ENCODE data around the gene FMN1.

DNA sequence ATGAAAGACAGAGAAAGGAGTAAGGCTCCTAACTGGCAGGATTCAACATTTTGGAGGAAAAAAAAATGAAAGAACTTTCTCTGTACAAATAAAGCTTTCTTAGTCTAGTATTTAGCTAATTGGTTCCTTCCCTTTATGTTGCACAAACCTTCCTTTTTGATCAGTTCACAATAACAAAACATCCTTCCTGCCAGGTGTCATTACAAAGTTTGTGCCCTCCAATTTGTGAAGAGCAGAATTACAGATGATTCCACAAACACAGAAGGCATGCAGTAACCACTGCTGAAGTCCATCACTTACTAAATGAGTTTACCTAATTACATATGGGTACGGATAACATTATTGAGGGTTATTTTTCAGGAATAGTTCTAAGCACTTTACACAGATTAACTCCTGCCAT is 179.9 kb downstream of the FMN1 start:
- TF ChIP-seq BCL11A (IDR thresholded peaks at IDR 0.05; ENCODE audit: low read depth in 2 of 2, low read length in 2 of 2) (no peak), EZH2 (IDR thresholded peaks at IDR 0.05; ENCODE audit: low read depth, low read length, severe bottlenecking) (no peak), RAD21 (IDR thresholded peaks at IDR 0.05 in 1 of 2, conservative IDR thresholded peaks at IDR 0.05 in 1 of 2; ENCODE audit: low read depth in 2 of 2, low read length in 2 of 2) (no peak), CHD1 (IDR thresholded peaks at IDR 0.05; ENCODE audit: low read depth, low read length) (no peak), TAF1 (IDR thresholded peaks at IDR 0.05; ENCODE audit: low read depth, low read length) (no peak), JUN (IDR thresholded peaks at IDR 0.05; ENCODE audit: low read depth, low read length) (no peak)
- TF ChIP-seq, protein P1, sequence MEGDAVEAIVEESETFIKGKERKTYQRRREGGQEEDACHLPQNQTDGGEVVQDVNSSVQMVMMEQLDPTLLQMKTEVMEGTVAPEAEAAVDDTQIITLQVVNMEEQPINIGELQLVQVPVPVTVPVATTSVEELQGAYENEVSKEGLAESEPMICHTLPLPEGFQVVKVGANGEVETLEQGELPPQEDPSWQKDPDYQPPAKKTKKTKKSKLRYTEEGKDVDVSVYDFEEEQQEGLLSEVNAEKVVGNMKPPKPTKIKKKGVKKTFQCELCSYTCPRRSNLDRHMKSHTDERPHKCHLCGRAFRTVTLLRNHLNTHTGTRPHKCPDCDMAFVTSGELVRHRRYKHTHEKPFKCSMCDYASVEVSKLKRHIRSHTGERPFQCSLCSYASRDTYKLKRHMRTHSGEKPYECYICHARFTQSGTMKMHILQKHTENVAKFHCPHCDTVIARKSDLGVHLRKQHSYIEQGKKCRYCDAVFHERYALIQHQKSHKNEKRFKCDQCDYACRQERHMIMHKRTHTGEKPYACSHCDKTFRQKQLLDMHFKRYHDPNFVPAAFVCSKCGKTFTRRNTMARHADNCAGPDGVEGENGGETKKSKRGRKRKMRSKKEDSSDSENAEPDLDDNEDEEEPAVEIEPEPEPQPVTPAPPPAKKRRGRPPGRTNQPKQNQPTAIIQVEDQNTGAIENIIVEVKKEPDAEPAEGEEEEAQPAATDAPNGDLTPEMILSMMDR (IDR thresholded peaks at IDR 0.05; ENCODE audit: control extremely low read depth in 1 of 3, insufficient read depth in 1 of 3, low read depth in 1 of 3, low read length in 3 of 3) = no peak
